ENCODE data around the gene MLC1. TPM values are rescaled to one million over a fixed set of nuclear protein-coding genes. Genes with fewer than 3 reads are reported as not detected.

The MLC1 gene
- total RNA-seq, 4 donors from 2014 or later = 0.42 TPM; not detected in 3

DNA sequence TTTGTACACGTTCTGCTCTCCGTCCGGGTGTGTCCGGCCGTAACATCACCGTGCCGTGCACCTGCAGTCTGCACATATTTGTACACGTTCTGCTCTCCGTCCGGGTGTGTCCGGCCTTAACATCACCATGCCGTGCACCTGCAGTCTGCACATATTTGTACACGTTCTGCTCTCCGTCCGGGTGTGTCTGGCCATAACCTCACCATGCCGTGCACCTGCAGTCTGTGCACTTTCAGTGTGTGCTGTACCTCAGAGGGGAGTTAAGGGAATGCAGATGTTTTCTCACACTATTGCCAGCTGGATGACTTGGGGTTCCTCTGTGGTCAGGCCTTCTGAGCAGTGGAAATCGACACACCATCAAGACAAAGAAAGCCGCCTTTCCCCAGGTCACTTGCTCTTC, 31.4 kb downstream of the MLC1 start:
- no peaks in the 10 kb centered on the region for H3K4me1 ChIP-seq
- intact Hi-C loops (cut with DNase I; ENCODE audit: low total_unique reads) (no loop called here), in situ Hi-C loops (cut with MboI; ENCODE audit: low sequenced_read_pairs in 4 of 4) (no loop called here)
- no peak for TF ChIP-seq POLR2A (IDR thresholded peaks at IDR 0.05)
- TF ChIP-seq, protein P1, sequence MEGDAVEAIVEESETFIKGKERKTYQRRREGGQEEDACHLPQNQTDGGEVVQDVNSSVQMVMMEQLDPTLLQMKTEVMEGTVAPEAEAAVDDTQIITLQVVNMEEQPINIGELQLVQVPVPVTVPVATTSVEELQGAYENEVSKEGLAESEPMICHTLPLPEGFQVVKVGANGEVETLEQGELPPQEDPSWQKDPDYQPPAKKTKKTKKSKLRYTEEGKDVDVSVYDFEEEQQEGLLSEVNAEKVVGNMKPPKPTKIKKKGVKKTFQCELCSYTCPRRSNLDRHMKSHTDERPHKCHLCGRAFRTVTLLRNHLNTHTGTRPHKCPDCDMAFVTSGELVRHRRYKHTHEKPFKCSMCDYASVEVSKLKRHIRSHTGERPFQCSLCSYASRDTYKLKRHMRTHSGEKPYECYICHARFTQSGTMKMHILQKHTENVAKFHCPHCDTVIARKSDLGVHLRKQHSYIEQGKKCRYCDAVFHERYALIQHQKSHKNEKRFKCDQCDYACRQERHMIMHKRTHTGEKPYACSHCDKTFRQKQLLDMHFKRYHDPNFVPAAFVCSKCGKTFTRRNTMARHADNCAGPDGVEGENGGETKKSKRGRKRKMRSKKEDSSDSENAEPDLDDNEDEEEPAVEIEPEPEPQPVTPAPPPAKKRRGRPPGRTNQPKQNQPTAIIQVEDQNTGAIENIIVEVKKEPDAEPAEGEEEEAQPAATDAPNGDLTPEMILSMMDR (IDR thresholded peaks at IDR 0.05 in 4 of 5, conservative IDR thresholded peaks at IDR 0.05 in 1 of 5) = no peak
- H3K27me3 ChIP-seq = peaks cover 10 to 18% (median 13%) of the 10 kb centered on the region in 3 donors
- DNase-seq = no peak
- no peaks in the 10 kb centered on the region for H3K9me3 ChIP-seq
- no peak overlapping the region for H3K4me3 ChIP-seq
- no peaks in the 10 kb centered on the region for H3K36me3 ChIP-seq
- ATAC-seq = no peak
- no peak overlapping the region for H3K27ac ChIP-seq

- no peak overlapping the region for H3K27ac ChIP-seq
- H3K4me3 ChIP-seq = no peak overlapping the region
- intact Hi-C loops (cut with DNase I; ENCODE audit: low total_unique reads) = no loop called here
- no peaks in the 10 kb centered on the region for H3K36me3 ChIP-seq
- H3K4me1 ChIP-seq = no peaks in the 10 kb centered on the region
- in situ Hi-C loops (cut with MboI; ENCODE audit: low sequenced_read_pairs in 4 of 4) = no loop called here
- ATAC-seq = no peak
- H3K9me3 ChIP-seq = no peaks in the 10 kb centered on the region
- peaks cover 3 to 8% (median 4%) of the 10 kb centered on the region in 3 donors for H3K27me3 ChIP-seq
- TF ChIP-seq, protein P1 (IDR thresholded peaks at IDR 0.05 in 4 of 5, conservative IDR thresholded peaks at IDR 0.05 in 1 of 5) = no peak
- no peak for TF ChIP-seq POLR2A (IDR thresholded peaks at IDR 0.05)
- DNase-seq = no peak
Measured at GRCh38 chr22:50051930-50052329, 33.3 kb downstream of the MLC1 start.

DNA sequence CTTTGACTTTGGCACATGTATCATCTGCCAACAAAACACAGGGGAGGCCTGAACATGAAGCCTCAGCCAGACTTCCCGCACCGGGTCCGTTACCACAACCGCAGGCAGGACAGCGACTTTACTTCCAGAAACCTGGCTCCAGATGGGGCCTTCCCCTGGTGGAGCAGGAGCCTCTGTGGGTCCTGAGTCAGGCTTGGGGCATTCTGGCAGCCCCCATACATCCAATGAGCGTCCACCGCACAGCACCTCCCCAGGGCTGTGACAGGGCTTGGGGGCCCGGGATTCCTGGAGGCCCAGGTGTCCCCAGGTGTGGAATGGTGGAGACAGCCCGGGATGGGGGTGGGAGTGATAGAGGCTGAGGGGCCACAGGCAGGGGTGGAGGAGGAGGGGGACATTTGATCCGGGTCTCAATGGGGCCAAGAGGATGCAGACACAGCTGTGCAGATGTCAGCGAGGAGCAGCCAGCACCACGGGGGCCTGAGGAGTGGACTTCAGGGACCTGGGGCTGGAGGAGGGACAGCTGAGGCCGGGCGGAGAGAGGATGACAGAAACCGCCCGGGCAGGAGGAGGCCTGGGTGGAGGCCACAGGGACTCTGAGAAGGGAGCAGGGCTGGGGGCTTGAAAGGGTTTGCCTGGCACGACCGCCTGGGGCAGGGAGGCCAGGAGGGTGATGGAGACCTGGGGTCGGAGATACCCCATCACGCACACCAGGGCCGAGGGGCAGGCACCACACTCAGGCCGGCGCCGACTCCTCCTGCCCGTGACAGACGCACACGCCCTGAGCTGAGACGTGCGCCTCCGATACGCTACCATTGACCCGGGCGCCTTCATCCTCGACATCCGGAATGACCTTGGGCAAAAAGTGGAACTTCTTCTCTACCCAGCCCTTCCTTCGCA, 35.7 kb downstream of the MLC1 start:
- intact Hi-C loops (cut with DNase I; ENCODE audit: low total_unique reads) (no loop called here), in situ Hi-C loops (cut with MboI; ENCODE audit: low sequenced_read_pairs in 4 of 4) (loop anchor here in 3 of 4 donors (25.0 kb wide), 1 partner anchor 287 kb away; no protein-coding TSS in a partner anchor)
- DNase-seq (no peak), ATAC-seq (no peak)
- H3K27me3 ChIP-seq = peaks cover 5 to 12% (median 12%) of the 10 kb centered on the region in 3 donors
- H3K27ac ChIP-seq = no peak overlapping the region
- H3K9me3 ChIP-seq = no peaks in the 10 kb centered on the region
- H3K4me3 ChIP-seq = no peak overlapping the region
- no peaks in the 10 kb centered on the region for H3K36me3 ChIP-seq
- no peaks in the 10 kb centered on the region for H3K4me1 ChIP-seq
- TF ChIP-seq, protein P1 (IDR thresholded peaks at IDR 0.05 in 4 of 5, conservative IDR thresholded peaks at IDR 0.05 in 1 of 5) = no peak
- TF ChIP-seq POLR2A (IDR thresholded peaks at IDR 0.05) = no peak

DNA sequence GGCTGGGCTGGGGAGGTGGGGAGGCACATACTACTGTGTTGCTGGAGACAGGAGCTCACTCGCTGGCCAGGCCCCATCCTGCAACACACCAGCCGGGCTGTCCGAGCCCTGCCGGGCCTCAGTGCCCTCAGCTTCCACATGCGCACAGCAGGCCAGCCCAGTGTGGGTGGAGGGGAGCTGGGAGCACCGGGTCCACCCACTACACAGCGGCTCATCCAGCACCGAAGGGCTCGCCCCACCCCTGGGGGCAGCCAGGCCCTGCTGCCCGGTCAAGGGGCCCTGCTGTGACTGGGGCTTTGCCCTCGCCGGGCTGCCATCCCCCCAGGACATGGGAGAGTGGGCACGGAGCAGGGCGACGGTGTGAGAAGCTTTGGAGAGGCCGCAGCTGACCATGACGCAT, 36.4 kb downstream of the MLC1 start:
- no peak overlapping the region for H3K27ac ChIP-seq
- no peak for ATAC-seq
- H3K27me3 ChIP-seq = peaks cover 5 to 12% (median 12%) of the 10 kb centered on the region in 3 donors
- no peak overlapping the region for H3K4me3 ChIP-seq
- intact Hi-C loops (cut with DNase I; ENCODE audit: low total_unique reads) (no loop called here), in situ Hi-C loops (cut with MboI; ENCODE audit: low sequenced_read_pairs in 4 of 4) (loop anchor here in 3 of 4 donors (25.0 kb wide), 1 partner anchor 287 kb away; no protein-coding TSS in a partner anchor)
- no peak for TF ChIP-seq POLR2A (IDR thresholded peaks at IDR 0.05)
- TF ChIP-seq, protein P1 (IDR thresholded peaks at IDR 0.05 in 4 of 5, conservative IDR thresholded peaks at IDR 0.05 in 1 of 5) = no peak
- H3K9me3 ChIP-seq = no peaks in the 10 kb centered on the region
- no peaks in the 10 kb centered on the region for H3K36me3 ChIP-seq
- DNase-seq = no peak
- no peaks in the 10 kb centered on the region for H3K4me1 ChIP-seq
